Activated B cell treated with CpG ODN at 0.5 μM for 24 hours (primary cell): ENCODE results near the gene FKBP8. TPM values are rescaled to one million over a fixed set of nuclear protein-coding genes. Genes with fewer than 3 reads are reported as not detected.

Experiments used
- ATAC-seq: fragments of 200-7000 bp; cut with Tn5 transposase; one replicate; pipeline ENCODE4 v1.10.0; 2021; ENCODE audit warnings: low read depth, mild to moderate bottlenecking, moderate library complexity
- CTCF ChIA-PET: fragments of 350-600 bp; sonication (Branson Sonifier 250); formaldehyde crosslinking; loops from one replicate; lab custom pipeline; 2021; ENCODE audit warnings: antibody characterized with exemption; lab: Charles Lee
- POLR2A ChIA-PET: fragments of 350-600 bp; sonication (Branson Sonifier 250); formaldehyde crosslinking; loops from one replicate; lab custom pipeline; 2021; ENCODE audit warnings: antibody characterized with exemption; lab: Charles Lee
- DNase-seq: peaks from one replicate; pipeline ENCODE4 v3.0.0; 2022
- H3K27ac Mint-ChIP-seq: one replicate; pipeline ENCODE4 v1.8.0; 2020; ENCODE audit warnings: mixed read lengths
- H3K27me3 Mint-ChIP-seq: one replicate; pipeline ENCODE4 v1.8.0; 2021; ENCODE audit warnings: mixed read lengths
- H3K36me3 Mint-ChIP-seq: one replicate; pipeline ENCODE4 v1.8.0; 2021; ENCODE audit warnings: low read depth, mixed read lengths
- H3K4me1 Mint-ChIP-seq: one replicate; pipeline ENCODE4 v1.8.0; 2021; ENCODE audit warnings: mixed read lengths
- H3K4me3 Mint-ChIP-seq: one replicate; pipeline ENCODE4 v1.8.0; 2020; ENCODE audit warnings: mild to moderate bottlenecking, mixed read lengths
- H3K9me3 Mint-ChIP-seq: one replicate; pipeline ENCODE4 v1.8.0; 2020; ENCODE audit warnings: mixed read lengths
- CTCF ChIP-seq: fragments of 200-600 bp; IDR thresholded peaks from one replicate; pipeline ENCODE4 v1.8.0; 2022; ENCODE audit warnings: antibody characterized with exemption, mild to moderate bottlenecking
- intact Hi-C: fragments of 100-400 bp; cut with micrococcal nuclease; formaldehyde crosslinking; loops from one replicate; pipeline ENCODE4 v1.15.1; 2024
- total RNA-seq: library from RNA; stranded (reverse); gene quantifications from 2 replicates; pipeline ENCODE4 v1.2.3, GENCODE V29; 2022

The FKBP8 gene
- total RNA-seq, 1 donor from 2014 or later = 133 TPM

GRCh38 chr19:18495204-18495911, 48.0 kb downstream of the FKBP8 start:
- Mint-ChIP-seq H3K4me3 (no peak overlapping the region), H3K4me1 (peaks cover 65% of the 10 kb centered on the region), H3K27me3 (no peaks in the 10 kb centered on the region), H3K36me3 (peaks cover 1% of the 10 kb centered on the region), H3K27ac (no peak overlapping the region), H3K9me3 (no peaks in the 10 kb centered on the region)
- DNase-seq (no peak), ATAC-seq (no peak)
- POLR2A ChIA-PET = interaction anchor here (0.6 to 0.8 kb wide), 2 partner anchors 16 to 62 kb away, joined by 3 to 5 read pairs; partner anchors contain the start of gene KXD1
- intact Hi-C loops = no loop called here
- CTCF ChIA-PET = no interaction called here
- no peak for TF ChIP-seq CTCF

GRCh38 chr19:18494267-18494607, 49.1 kb downstream of the FKBP8 start:
- Mint-ChIP-seq H3K36me3 (peaks cover 1% of the 10 kb centered on the region), H3K9me3 (no peaks in the 10 kb centered on the region), H3K27me3 (no peaks in the 10 kb centered on the region), H3K27ac (no peak overlapping the region), H3K4me1 (peaks cover 55% of the 10 kb centered on the region), H3K4me3 (no peak overlapping the region)
- ChIA-PET CTCF (no interaction called here), POLR2A (interaction anchor here (0.6 kb wide), 1 partner anchor 115 kb away, joined by 7 read pairs; no protein-coding TSS in a partner anchor)
- no peak for TF ChIP-seq CTCF
- intact Hi-C loops = no loop called here
- DNase-seq = no peak
- no peak for ATAC-seq

DNA sequence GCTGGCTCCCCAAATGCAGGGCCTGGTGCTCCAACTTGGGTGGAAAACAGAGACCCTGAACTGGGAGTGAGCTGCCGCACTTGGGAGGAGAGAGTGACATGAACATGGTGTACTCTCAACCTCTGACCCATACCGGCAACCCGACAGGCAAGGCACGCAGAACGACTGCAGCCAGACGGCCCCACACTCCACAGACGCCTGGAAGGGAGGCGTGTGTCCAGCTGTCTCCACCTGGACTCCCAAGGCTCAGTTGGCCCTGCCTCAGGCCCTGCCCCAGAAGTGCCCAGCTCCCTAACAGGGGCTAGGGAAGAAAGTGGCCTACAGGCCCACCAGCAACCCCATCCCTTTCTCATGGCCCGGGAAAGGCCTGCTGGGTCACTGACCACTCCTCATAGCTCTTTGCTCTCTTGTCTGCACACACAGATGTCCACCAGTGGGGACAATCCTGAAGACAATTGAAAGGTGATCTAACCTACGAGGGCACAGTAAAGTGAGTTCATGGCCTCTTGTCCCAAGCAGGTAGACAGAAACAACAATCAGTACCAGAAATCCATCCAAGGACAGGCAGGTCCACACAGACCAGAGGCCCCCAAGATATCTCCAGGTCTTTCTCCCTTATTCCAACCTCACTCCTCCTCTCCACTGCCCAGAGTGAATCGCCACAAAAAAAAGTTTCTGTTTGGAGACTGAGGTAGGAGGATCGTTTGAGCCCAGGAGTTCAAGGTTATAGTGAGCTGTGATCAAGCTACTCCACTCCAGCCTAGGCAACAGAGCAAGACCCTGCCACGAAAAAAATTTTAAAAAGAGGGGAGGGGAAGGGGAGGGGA, 49.7 kb downstream of the FKBP8 start:
- no peaks in the 10 kb centered on the region for H3K9me3 Mint-ChIP-seq
- H3K4me3 Mint-ChIP-seq = no peak overlapping the region
- POLR2A ChIA-PET = interaction anchor here (0.6 kb wide), 1 partner anchor 116 kb away, joined by 7 read pairs; no protein-coding TSS in a partner anchor
- ATAC-seq = no peak
- no peak for TF ChIP-seq CTCF
- H3K36me3 Mint-ChIP-seq = peaks cover 1% of the 10 kb centered on the region
- H3K4me1 Mint-ChIP-seq = peaks cover 49% of the 10 kb centered on the region
- CTCF ChIA-PET = no interaction called here
- intact Hi-C loops = no loop called here
- H3K27ac Mint-ChIP-seq = no peak overlapping the region
- DNase-seq = no peak
- H3K27me3 Mint-ChIP-seq = no peaks in the 10 kb centered on the region

GRCh38 chr19:18491995-18492953, 51.1 kb downstream of the FKBP8 start:
- TF ChIP-seq CTCF = no peak
- CTCF ChIA-PET = interaction anchor here (0.6 kb wide), 1 partner anchor 1567 kb away, joined by 5 read pairs; no protein-coding TSS in a partner anchor
- no peak overlapping the region for H3K27ac Mint-ChIP-seq

More at GRCh38 chr19:18491995-18492953, 51.1 kb downstream of the FKBP8 start:
- POLR2A ChIA-PET = no interaction called here
- Mint-ChIP-seq H3K4me3 (no peak overlapping the region), H3K36me3 (peaks cover 1% of the 10 kb centered on the region), H3K4me1 (peaks cover 48% of the 10 kb centered on the region), H3K9me3 (no peaks in the 10 kb centered on the region), H3K27me3 (no peaks in the 10 kb centered on the region)
- DNase-seq (no peak), ATAC-seq (no peak)
- intact Hi-C loops = no loop called here
